GM18502 (cell line): ENCODE results near the gene PDCL3.

ENCODE experiments used
- ATAC-seq: cut with Tn5 transposase; IDR thresholded peaks from one replicate; pipeline ENCODE4 v1.9.1; 2021; ENCODE audit warnings: mild to moderate bottlenecking; ENCODE audit not compliant: unreplicated experiment, poor library complexity

The PDCL3 gene

DNA sequence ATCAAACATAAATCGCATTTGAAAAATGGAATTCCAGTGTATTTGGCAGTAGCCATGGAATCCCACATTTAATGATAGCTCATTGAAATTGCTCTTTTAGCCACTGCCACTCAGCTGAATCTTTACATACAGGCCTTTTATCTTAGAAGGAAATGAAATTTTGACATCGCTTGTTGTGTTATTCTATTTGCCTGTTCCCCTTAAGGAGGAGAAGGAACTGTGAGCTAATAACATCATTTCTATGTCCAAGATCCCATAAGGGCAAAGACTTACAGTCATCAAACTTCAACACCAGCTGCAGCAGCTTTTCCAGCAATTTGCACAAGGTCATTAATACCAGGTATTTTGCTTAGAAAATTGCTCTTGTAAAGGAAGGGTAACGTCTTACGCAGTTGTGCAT is 6.0 kb upstream of the PDCL3 start:
- ATAC-seq: no peak

DNA sequence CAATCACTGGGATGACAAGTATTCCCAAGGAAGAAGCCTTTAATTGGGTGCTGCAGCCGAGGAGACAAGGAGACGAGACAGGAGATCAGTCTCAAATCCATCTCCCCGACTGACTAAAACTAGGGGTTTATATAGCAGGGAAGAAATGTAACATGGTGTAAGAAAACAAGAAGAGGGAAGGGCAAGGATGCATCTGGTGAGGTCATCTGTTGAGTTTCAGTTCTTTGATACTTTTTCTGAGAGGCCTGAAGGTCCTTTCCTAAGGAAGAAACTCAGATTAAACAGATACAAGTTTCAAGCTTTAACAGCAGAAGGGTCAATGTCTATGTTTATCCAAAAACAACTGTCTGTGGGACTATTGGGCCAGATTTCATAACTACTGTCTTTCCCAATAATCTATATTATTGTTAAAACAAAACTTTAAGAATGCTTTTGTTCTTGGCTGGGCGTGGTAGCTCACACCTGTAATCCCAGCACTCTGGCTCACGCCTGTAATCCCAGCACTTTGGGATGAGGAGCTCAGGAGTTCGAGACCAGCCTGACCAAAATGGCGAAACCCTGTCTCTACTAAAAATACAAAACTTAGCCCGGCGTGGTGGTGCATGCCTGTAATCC is 2.5 kb upstream of the PDCL3 start:
- ATAC-seq: no peak

DNA sequence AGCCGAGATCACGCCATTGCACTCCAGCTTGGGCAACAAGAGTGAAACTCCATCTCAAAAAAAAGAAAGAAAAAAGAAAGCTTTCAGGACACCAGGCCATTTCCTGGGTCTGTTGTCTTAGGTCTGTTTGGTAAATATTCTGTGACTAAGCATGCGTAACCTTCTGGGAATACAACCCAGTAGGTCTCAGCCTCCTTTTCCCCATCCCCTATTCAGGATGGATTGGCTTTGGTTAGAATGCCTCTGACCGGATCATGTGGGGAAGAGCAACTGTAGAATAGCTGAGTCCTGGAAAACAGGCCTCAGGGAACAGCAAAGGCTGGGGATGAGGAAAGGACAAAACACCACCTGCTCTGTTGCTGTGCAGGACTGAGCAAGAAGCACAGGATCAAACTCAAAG is 1.6 kb upstream of the PDCL3 start:
- ATAC-seq: no peak

DNA sequence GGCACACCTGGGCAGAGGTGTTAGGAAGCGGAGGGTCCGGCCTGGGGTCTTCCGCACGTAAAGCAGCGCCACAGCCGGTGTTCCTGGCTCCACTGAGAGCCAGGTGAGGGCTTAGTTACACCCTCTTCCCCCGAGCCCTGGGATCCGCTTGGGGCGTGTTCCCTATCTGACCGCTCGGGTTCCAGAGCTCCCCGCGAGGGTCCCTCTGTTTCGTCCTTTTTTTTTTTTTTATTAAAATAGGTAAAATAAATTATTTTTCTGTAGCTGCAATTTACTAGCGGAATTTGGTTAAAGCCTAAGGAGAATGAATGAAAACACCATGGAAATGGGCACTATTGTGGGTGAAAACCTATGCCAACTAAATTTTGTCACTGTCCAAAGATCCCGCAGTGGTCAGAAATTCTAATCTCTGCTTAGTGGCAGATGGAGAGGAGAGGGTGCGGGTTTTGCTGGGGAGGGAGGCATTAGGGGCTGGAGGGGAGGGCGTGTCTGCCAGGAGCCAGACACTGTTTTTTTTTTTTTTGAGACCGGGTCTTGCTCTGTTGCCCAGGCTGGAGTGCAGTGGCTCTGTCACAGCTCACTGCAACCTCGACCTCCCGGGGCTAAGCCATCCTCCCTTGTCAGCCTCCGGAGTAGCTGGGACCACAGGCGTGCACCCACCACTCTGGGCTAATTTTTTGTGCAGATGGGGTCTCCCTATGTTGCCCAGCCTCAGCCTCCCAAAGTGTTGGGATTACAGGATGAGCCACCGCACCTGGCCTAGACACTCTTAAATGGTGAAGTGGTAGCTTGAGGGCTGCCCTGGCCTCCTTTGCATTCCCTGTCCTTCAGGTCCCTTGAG is 834 bp downstream of the PDCL3 start:
- peak; percentile 18 for ATAC-seq

DNA sequence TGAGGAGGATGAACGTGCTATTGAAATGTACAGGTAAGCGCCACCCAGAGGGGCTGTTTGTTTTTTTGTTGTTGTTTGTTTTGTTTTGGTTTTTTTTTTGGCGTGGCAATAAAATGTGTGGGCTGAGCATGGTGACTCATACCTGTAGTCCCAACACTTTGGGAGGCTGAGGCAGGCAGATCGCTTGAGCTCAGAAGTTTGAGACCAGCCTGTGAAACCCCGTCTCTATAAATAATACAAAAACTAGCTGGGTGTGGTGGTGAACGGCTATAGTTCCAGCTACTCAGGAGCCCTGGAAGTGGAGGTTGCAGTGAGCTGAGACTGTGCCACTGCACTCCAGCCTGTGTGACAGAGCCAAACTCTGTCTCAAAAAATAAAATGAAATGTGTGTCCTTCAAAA is 6.2 kb downstream of the PDCL3 start:
- no peak for ATAC-seq

DNA sequence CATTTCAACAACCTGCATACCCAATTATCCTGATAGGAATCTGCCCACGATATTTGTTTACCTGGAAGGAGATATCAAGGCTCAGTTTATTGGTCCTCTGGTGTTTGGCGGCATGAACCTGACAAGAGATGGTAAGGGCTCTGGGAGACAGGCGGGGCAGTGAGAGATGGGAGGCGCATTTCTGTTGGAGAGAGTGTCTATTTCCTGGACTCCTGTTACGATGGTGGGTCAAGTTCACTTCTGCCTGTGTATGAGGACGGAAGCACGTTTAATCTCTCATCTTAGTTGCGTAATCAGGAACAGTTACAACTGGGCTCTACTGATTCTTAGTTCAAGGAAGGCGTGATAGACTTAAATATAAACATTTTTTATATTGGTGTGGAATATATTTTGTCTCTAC is 8.9 kb downstream of the PDCL3 start:
- no peak for ATAC-seq

DNA sequence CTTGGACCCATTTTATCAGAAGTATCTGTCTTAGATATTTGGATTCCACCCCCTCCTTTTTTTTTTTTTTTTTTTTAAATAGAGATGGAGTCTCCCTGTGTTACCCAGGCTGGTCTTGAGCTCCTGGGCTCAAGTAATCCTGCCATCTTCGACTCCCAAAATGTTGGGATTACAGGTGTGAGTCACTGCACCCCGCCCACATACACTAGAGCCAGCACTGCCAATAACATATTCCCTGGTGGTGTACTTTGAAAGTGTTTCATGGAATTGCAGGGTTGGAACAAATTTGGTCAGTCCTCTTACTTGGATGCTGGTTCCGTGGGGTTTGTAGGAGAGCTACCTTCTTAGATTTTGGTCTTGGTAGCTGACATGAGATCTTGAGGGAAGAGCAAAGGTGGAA is 15.0 kb downstream of the PDCL3 start:
- ATAC-seq: no peak

DNA sequence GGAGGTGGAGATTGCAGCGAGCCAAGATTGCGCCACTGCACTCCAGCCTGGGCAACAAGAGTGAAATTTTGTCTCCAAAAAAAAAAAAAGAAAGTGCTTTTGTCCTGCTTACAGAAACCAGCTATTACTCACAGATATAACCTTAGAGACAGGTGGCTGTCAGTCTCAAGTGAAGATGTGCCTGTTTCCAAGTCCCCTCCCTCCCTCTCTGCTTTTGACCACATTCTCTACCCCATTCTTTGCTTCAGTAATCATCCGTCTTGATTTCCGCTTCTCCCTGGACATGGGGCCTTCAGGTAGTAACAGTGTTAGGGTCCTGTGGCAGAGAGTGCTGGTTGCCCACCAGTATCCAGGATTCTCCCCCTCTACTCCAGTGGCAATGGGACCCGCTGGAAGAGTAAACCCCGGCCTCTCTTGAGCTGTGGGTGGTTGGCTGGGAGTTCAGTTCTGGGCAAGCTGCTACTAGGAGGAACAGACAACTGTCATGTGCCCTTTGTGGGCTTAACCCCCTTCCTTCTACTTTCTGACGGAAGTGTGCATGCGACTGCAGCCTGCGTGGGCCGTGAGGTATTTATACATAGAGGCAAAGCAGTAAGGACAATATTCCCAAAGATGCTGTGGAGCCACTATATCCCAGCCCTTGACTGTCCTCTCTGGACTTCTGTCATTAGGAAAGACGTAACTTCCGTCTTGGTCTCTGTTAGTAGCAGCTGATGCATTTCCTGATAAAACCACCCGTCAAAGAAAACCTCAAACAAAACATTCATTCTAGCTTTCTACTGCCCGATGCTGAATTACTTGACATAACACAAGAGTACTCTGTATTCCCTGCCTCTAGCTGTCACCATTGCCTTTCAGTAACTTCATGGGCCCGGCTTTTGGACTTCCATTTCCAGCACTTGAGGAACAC is 17.8 kb downstream of the PDCL3 start:
- ATAC-seq: peak; percentile 85

DNA sequence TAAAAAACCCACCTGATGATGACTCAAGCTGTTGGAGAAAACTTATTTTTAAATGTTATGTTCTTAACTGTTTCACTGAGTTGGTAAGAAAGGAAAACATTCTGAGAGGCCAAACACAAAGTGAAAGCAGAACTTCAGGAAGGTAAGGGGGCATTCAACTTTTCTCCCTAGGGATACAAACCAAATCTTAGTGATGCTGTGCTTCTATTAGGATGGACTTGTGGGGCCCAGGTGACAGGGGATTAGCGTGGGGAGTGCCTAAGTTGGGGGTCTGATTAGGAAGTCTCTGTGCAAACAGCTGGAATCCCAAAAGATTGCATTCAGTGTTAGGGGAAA is 18.5 kb downstream of the PDCL3 start:
- peak; percentile 13 for ATAC-seq

DNA sequence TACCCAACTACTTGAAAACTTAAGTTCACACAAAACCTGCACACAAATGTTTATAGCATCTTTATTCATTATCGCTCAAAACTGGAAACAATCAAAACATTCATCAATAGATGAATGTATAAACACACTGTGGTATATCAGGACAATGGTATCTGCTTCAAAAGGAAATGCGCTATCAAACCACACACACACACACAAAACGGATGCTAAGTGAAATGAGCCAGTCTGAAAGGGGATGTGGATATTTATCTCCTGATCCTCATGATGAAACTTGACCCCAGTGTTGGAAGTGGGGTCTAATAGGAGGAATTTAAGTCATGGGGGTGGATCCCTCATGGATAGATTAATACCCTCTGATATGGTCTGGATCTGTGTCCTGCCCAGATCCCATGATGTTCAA is 22.0 kb downstream of the PDCL3 start:
- ATAC-seq: no peak

DNA sequence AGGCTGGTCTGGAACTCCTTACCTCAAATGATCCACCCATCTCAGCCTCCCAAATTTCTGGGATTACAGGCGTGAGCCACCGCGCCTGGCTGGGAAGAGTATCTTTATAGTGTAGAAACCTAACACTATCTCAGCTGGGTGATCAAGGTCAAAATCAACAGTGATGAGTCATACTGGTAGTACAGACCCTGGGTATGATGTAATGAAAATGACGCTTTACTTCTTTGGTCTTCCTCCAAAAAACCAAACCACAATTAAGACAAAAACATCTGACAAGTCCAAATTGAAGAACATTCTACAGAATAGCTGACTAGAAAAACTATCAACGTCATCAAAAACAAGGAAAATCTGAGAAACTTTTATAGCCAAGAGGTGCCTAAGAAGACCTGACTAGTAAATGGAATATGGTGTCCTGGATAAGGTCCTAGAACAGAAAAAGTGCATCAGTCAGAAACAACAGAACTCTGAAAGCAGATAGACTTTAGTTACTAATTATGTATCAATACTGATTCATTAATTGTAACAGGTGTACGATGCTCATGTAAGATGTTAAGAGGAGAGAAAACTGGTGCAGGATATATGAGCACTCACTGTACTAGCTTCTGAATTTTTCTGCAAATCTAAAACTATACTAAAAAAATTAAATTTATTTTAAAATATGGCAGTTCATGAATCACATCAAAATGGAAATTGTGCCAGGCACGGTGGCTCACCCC is 25.4 kb downstream of the PDCL3 start:
- ATAC-seq: peak; percentile 84

DNA sequence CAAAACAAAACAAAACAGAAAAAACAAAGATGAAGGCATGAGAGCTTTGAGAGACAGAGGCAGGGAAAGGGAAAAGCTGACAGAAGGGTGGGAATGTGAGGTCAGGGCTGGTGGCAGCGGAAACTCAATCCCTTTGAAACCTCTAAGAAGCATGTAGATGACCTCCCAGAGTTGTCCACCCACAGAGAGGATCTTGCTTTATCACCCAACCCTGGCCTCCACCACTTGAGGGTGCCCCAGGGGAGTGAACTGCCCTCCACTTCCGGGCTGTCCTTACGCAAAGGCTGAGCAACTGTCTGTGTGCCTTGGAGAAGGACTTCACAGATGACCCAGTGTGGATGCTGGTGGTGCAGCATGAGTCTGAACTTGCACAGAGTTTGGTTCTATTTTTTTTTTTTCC is 26.7 kb downstream of the PDCL3 start:
- ATAC-seq: no peak

DNA sequence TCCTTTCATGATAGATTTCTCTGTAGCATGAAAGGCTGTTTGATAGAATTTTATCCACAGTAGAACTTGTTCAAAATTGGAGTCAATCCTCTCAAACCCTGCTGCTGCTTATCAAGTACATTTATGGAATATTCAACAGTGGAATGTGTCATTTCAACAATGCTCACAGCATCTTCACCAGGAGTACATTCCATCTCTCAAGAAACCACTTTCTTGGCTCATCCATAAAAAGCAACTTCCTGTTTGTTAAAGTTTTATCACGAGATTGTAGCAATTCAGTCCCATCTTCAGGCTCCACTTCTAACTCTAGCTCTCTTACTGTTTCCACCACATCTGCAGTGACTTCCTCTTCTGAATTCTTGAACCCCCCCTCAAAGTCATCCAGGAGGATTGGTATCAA is 29.4 kb downstream of the PDCL3 start:
- no peak for ATAC-seq

DNA sequence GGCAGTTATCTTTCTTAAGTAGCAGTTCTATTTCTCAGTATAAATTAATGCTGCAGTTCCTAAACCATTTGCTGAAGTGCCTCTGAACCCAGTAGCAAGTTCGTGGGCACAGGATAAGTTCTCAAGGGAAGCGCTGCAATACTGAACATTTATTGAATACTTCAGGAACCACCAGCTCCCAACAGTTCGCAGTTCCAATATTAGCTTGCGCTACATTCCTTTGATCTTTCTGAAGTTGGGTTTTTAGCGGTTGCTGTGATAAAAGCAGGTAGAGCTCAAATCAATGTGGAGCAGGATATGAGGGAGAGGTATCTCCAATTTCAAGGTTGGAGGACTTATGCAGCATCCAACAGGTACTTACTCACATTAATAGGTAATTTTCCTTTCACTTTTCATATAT is 33.7 kb downstream of the PDCL3 start:
- ATAC-seq: no peak

DNA sequence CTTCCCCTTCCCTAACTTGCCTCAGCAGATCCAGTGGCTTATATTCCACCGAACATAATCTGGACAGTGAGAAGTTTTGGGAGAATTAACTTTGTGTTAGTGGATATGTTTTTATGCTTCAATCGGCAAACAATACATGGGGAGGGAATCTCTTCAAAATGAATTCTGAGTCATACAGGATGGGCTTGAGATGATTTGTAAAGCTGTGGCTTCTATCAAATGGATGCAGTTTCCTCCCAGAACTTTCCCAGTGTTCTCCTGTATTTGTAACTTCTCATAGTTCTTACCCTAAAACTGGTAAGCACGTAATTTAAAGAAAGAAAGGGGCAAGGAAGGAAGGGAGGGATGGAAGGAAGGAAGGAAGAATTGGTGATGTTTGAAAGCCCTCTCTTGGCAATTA is 36.8 kb downstream of the PDCL3 start:
- no peak for ATAC-seq

DNA sequence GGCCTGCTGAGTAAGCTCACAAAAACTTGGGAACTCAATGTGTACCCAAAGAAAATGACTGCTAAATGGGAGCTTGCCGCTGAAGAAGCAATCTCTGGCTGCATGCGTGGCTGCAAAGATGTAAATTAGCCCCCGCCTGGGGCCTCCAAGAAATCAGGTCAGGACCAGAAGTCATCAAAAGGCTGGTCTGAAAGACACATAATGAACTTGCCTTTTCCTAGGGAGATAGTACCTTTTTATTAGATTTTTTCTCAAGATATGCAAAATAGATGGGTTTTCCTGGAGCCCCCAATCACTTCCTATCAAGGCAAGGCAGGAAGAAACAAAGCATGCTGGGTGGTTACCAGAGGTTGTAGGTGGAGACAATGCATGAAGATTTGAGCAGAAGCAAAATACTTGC is 38.9 kb downstream of the PDCL3 start:
- no peak for ATAC-seq

DNA sequence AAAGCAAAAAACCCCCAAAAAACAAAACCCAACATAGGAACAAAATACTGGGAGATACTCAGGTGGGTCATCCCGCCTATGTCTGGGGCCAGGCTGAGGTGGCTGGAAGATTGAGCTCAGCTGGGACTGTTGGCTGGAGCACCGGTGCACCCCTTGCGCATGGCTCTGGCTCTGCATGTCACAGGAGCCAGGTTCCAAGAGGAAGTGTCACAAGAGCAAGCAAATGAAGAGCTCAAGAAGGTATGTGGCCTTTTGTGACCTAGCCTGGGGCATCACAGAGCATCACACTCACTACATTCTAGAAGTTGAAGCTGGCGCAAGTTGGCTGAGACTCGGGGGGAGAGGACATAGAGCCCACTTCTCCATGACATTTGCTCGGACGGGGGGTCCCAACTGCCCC is 40.6 kb downstream of the PDCL3 start:
- no peak for ATAC-seq

DNA sequence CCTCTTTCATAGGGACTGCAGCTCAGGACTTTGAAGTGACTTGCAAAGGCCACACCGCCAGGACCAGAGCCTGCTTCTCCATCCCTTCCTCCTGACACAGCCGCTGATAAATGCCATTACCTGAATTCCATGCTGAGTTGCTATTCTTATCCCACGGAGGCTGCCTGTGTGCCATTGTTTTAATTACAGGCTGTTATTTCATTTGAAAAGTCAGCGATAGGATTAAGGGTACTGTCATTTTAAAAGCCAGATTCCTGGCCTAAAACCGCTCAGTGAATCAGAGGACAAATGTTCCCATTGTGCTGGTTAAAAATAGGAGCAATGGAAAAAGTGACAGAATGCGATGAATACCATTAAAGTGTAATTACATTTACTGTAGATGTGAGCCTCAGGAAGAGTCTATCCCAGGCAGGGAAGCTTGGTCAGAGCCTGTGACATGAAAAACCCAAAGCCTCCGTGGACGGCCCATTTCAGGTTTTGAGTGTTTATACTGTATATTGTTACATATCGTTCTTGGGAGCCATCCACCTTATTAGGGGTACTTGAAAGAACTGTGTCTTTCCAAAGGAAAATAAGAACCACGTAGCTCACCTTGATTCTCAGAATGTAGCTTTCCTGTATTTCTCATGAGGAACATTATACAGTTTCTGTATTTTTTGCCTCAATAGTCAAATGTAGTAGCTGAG is 41.3 kb downstream of the PDCL3 start:
- no peak for ATAC-seq

DNA sequence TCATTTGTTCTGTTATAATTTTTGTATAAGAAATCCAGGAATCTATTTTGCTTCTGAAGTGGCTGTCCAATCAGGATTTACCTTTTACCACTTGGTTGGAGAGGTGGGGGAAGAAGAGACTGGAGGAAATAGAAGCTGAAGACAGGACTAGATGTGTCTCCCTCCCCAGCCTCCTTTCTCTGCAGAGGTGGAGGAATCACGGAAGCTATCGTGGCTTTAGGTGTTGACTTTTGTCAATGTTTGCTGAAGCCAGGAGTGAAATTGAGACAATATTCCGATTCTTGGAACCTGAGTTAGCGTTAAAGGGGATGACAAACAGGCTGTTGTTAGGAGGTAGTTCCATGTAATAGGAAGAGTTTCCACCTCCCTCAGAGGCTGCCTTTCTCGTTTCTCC is 43.5 kb downstream of the PDCL3 start:
- no peak for ATAC-seq

DNA sequence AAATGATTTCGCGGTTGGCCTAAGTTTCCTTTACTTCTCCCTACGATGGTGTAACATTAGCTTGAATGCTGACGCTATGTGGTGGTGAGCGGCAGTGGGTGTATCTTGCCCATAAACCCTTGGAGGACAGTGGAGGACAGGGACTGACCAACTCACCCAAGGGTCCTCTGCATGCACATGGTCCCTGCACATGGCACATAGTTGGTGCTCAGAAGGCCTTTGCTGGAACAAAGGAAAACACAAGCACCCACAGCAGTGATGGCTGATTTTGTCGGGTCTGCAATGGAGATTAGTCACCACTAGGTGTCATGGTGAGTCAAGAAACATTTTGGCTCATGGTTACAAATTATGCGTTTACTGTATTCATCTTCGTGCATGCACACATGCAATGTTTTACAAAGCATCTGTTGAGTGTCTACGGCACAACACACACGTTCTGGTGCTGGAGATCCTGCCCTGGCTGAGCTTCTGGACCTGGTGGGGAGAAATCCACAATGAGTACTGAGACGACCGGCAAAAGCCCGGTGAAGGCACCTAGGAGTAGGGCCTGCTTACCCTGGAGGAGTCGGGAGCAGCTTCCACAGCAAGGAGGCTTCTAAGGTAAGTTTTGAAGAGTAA is 44.0 kb downstream of the PDCL3 start:
- ATAC-seq: no peak
